GM12878 (cell line): Measurements from ENCODE around the gene RTN4.

Experiments used
- CHD1 ChIP-seq: IDR thresholded peaks from 2 replicates; pipeline ENCODE4 v1.6.1; 2012; ENCODE audit warnings: low read depth, low read length, improper control_type of control experiment
- CREB1 ChIP-seq: IDR thresholded peaks from 2 replicates; pipeline ENCODE4 v1.6.1; 2012; ENCODE audit warnings: low read depth, mild to moderate bottlenecking, inconsistent platforms
- EGR1 ChIP-seq, 2 experiments: IDR thresholded peaks; 1 replicate in 1 of 2; 2 replicates in 1 of 2; pipeline ENCODE4 v1.6.1; 2011 to 2012; ENCODE audit warnings: low read depth in 2 of 2, low read length in 2 of 2, borderline replicate concordance in 1 of 2, mild to moderate bottlenecking in 1 of 2, moderate library complexity in 1 of 2
- HDAC2 ChIP-seq: fragments of 200-600 bp; sonication (generic); IDR thresholded peaks from 2 replicates; pipeline ENCODE4 v1.6.1; 2017
- IRF3 ChIP-seq: fragments of 450-650 bp; IDR thresholded peaks from 2 replicates; pipeline ENCODE4 v1.6.1; 2014; ENCODE audit warnings: mild to moderate bottlenecking
- POLR2AphosphoS5 ChIP-seq: IDR thresholded peaks from 2 replicates; pipeline ENCODE4 v1.6.1; 2011; ENCODE audit warnings: mild to moderate bottlenecking, low read length, inconsistent platforms
- REST ChIP-seq: IDR thresholded peaks from 2 replicates; pipeline ENCODE4 v1.6.1; 2012; ENCODE audit warnings: mild to moderate bottlenecking, low read depth, low read length
- SMAD1 ChIP-seq: fragments of 450-650 bp; IDR thresholded peaks from 2 replicates; pipeline ENCODE4 v1.6.1; 2018; ENCODE audit warnings: mild to moderate bottlenecking, low read depth; ENCODE audit not compliant: partially characterized antibody
- SREBF2 ChIP-seq: IDR thresholded peaks from 2 replicates; pipeline ENCODE4 v1.6.1; 2012; ENCODE audit warnings: mild to moderate bottlenecking, low read length
- SRF ChIP-seq, 2 experiments: IDR thresholded peaks; 2 replicates each; pipeline ENCODE4 v1.6.1; 2011; ENCODE audit warnings: low read depth in 2 of 2, low read length in 2 of 2, mild to moderate bottlenecking in 1 of 2, moderate library complexity in 1 of 2
- SUZ12 ChIP-seq: fragments of 200-600 bp; sonication (generic); IDR thresholded peaks from one replicate; pipeline ENCODE4 v1.6.1; 2018; ENCODE audit warnings: antibody characterized with exemption, mild to moderate bottlenecking; ENCODE audit not compliant: unreplicated experiment
- TCF12 ChIP-seq: IDR thresholded peaks from 2 replicates; pipeline ENCODE4 v1.6.1; 2011; ENCODE audit warnings: low read depth, mild to moderate bottlenecking, low read length
- TF ChIP-seq, protein P1 (sequence below): IDR thresholded peaks from 2 replicates; pipeline ENCODE4 v1.6.1; 2012; ENCODE audit warnings: low read depth, low read length, improper control_type of control experiment
- TF ChIP-seq, protein P2 (sequence below), 3 experiments: IDR thresholded peaks in 2 of 3; conservative IDR thresholded peaks in 1 of 3; 2 replicates each; pipeline ENCODE4 v1.5.1; 2011; ENCODE audit warnings: low read depth in 3 of 3, low read length in 3 of 3, mild to moderate bottlenecking in 3 of 3, control low read depth in 2 of 3, moderate library complexity in 2 of 3, inconsistent platforms in 1 of 3, mixed read lengths in 1 of 3; ENCODE audit not compliant: control insufficient read depth in 2 of 3, insufficient read depth in 1 of 3; ENCODE audit errors: extremely low read depth in 1 of 3

DNA sequence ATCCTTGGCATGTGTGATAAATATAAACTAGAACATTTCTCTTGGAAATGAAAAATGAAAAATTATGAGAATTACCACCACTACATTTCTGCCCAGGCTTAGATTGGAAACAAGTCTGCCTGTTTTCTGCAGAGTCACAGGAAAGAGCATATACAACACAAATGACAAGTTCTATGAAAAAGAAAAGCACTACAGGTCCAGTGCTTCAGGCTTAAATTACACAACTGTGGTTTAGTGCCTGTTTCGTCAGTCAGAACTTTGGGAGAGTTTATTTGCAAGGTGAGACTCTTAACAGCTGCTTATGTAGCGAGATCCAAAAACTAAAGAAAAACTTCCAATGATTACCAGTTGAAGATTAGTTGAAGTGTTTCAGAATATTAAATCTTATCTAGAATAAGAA lies 68.9 kb downstream of the RTN4 start:
- TF ChIP-seq, protein P1, sequence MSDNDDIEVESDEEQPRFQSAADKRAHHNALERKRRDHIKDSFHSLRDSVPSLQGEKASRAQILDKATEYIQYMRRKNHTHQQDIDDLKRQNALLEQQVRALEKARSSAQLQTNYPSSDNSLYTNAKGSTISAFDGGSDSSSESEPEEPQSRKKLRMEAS: no peak
- TF ChIP-seq IRF3 (no peak), CREB1 (no peak), HDAC2 (no peak), POLR2AphosphoS5 (no peak), CHD1 (no peak), SUZ12 (no peak), SMAD1 (no peak), SRF (IDR thresholded peaks at IDR 0.05; ENCODE audit: low read depth in 2 of 2, low read length in 2 of 2) (no peak), REST (no peak), TCF12 (no peak), EGR1 (IDR thresholded peaks at IDR 0.05; ENCODE audit: borderline replicate concordance in 1 of 2, low read depth in 2 of 2, low read length in 2 of 2) (no peak), SREBF2 (no peak)
- TF ChIP-seq, protein P2, sequence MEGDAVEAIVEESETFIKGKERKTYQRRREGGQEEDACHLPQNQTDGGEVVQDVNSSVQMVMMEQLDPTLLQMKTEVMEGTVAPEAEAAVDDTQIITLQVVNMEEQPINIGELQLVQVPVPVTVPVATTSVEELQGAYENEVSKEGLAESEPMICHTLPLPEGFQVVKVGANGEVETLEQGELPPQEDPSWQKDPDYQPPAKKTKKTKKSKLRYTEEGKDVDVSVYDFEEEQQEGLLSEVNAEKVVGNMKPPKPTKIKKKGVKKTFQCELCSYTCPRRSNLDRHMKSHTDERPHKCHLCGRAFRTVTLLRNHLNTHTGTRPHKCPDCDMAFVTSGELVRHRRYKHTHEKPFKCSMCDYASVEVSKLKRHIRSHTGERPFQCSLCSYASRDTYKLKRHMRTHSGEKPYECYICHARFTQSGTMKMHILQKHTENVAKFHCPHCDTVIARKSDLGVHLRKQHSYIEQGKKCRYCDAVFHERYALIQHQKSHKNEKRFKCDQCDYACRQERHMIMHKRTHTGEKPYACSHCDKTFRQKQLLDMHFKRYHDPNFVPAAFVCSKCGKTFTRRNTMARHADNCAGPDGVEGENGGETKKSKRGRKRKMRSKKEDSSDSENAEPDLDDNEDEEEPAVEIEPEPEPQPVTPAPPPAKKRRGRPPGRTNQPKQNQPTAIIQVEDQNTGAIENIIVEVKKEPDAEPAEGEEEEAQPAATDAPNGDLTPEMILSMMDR (IDR thresholded peaks at IDR 0.05 in 2 of 3, conservative IDR thresholded peaks at IDR 0.05 in 1 of 3; ENCODE audit: control insufficient read depth in 2 of 3, extremely low read depth in 1 of 3, insufficient read depth in 1 of 3, low read depth in 3 of 3, low read length in 3 of 3): no peak
